ENCODE results near the gene KIF15.

DNA sequence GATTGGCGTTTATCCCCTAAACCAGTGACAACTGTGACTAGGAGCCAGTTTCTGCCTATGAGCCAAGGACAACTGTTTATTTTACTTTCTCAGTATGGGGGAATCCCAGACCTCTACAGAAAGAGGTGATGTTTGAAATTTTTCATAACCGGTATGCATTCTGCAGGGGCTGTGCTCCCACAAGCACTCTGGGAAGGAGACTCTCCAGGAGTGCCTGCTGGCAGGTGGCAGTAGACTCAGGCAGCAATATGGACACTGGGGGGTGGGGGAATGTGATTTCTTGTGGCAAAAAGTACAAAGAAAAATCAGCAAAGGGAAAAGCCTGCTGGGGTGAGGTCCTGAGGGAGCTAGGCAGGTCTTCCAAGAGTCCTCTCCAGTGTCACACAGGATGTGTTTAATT is 118.7 kb downstream of the KIF15 start:
- TF ChIP-seq, protein P1, sequence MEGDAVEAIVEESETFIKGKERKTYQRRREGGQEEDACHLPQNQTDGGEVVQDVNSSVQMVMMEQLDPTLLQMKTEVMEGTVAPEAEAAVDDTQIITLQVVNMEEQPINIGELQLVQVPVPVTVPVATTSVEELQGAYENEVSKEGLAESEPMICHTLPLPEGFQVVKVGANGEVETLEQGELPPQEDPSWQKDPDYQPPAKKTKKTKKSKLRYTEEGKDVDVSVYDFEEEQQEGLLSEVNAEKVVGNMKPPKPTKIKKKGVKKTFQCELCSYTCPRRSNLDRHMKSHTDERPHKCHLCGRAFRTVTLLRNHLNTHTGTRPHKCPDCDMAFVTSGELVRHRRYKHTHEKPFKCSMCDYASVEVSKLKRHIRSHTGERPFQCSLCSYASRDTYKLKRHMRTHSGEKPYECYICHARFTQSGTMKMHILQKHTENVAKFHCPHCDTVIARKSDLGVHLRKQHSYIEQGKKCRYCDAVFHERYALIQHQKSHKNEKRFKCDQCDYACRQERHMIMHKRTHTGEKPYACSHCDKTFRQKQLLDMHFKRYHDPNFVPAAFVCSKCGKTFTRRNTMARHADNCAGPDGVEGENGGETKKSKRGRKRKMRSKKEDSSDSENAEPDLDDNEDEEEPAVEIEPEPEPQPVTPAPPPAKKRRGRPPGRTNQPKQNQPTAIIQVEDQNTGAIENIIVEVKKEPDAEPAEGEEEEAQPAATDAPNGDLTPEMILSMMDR (tag by site-specific recombination; IDR thresholded peaks at IDR 0.05): no peak
- TF ChIP-seq ZNF830 (tag by site-specific recombination; IDR thresholded peaks at IDR 0.05; ENCODE audit: low read depth): no peak
- TF ChIP-seq, protein P2, sequence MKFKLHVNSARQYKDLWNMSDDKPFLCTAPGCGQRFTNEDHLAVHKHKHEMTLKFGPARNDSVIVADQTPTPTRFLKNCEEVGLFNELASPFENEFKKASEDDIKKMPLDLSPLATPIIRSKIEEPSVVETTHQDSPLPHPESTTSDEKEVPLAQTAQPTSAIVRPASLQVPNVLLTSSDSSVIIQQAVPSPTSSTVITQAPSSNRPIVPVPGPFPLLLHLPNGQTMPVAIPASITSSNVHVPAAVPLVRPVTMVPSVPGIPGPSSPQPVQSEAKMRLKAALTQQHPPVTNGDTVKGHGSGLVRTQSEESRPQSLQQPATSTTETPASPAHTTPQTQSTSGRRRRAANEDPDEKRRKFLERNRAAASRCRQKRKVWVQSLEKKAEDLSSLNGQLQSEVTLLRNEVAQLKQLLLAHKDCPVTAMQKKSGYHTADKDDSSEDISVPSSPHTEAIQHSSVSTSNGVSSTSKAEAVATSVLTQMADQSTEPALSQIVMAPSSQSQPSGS (tag by site-specific recombination; IDR thresholded peaks at IDR 0.05; ENCODE audit: low read depth): no peak
- no peak for TF ChIP-seq ZSCAN16 (tag by site-specific recombination; IDR thresholded peaks at IDR 0.05)
- TF ChIP-seq ZNF112 (tag by site-specific recombination; IDR thresholded peaks at IDR 0.05): no peak
- TF ChIP-seq, protein P3, sequence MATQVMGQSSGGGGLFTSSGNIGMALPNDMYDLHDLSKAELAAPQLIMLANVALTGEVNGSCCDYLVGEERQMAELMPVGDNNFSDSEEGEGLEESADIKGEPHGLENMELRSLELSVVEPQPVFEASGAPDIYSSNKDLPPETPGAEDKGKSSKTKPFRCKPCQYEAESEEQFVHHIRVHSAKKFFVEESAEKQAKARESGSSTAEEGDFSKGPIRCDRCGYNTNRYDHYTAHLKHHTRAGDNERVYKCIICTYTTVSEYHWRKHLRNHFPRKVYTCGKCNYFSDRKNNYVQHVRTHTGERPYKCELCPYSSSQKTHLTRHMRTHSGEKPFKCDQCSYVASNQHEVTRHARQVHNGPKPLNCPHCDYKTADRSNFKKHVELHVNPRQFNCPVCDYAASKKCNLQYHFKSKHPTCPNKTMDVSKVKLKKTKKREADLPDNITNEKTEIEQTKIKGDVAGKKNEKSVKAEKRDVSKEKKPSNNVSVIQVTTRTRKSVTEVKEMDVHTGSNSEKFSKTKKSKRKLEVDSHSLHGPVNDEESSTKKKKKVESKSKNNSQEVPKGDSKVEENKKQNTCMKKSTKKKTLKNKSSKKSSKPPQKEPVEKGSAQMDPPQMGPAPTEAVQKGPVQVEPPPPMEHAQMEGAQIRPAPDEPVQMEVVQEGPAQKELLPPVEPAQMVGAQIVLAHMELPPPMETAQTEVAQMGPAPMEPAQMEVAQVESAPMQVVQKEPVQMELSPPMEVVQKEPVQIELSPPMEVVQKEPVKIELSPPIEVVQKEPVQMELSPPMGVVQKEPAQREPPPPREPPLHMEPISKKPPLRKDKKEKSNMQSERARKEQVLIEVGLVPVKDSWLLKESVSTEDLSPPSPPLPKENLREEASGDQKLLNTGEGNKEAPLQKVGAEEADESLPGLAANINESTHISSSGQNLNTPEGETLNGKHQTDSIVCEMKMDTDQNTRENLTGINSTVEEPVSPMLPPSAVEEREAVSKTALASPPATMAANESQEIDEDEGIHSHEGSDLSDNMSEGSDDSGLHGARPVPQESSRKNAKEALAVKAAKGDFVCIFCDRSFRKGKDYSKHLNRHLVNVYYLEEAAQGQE (tag by site-specific recombination; IDR thresholded peaks at IDR 0.05): no peak
- TF ChIP-seq, protein P4, sequence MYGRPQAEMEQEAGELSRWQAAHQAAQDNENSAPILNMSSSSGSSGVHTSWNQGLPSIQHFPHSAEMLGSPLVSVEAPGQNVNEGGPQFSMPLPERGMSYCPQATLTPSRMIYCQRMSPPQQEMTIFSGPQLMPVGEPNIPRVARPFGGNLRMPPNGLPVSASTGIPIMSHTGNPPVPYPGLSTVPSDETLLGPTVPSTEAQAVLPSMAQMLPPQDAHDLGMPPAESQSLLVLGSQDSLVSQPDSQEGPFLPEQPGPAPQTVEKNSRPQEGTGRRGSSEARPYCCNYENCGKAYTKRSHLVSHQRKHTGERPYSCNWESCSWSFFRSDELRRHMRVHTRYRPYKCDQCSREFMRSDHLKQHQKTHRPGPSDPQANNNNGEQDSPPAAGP (tag by site-specific recombination; IDR thresholded peaks at IDR 0.05): no peak
- TF ChIP-seq ZBTB8A (tag by site-specific recombination; IDR thresholded peaks at IDR 0.05): no peak
- no peak for TF ChIP-seq ZNF10 (tag by site-specific recombination; IDR thresholded peaks at IDR 0.05)
- TF ChIP-seq ZNF302 (tag by site-specific recombination; IDR thresholded peaks at IDR 0.05; ENCODE audit: low read depth): no peak
- TF ChIP-seq ZNF133 (tag by site-specific recombination; IDR thresholded peaks at IDR 0.05): no peak
- TF ChIP-seq ZNF629 (tag by site-specific recombination; IDR thresholded peaks at IDR 0.05): no peak
